ENCODE data around the gene ISY1. TPM values are rescaled to one million over a fixed set of nuclear protein-coding genes. Genes with fewer than 3 reads are reported as not detected.
"Not testable (repeated sequence)": the region's sequence is repeated elsewhere in the genome, so short reads cannot be mapped to it uniquely, and the experiment has no call there.

Gene ISY1
- total RNA-seq, 1 donor from 2014 or later = 16.8 TPM

- no peak for DNase-seq
Measured at GRCh38 chr3:129120254-129121004, 40.4 kb downstream of the ISY1 start.

- DNase-seq = no peak
Measured at GRCh38 chr3:129119365-129120100, 41.3 kb downstream of the ISY1 start.

- DNase-seq = no peak
Measured at GRCh38 chr3:129118745-129119144, 42.1 kb downstream of the ISY1 start.

- DNase-seq = no peak
Measured at GRCh38 chr3:129117134-129117533, 43.7 kb downstream of the ISY1 start.

GRCh38 chr3:129116482-129116946, 44.3 kb downstream of the ISY1 start:
- DNase-seq = no peak

- no peak for DNase-seq
Measured at GRCh38 chr3:129114455-129114854, 46.4 kb downstream of the ISY1 start.

GRCh38 chr3:129112308-129113052, 48.4 kb downstream of the ISY1 start:
- DNase-seq = no peak

- DNase-seq = not testable (repeated sequence)
Measured at GRCh38 chr3:129111076-129111780, 49.6 kb downstream of the ISY1 start.

- no peak for DNase-seq
Measured at GRCh38 chr3:129107793-129108192, 53.1 kb downstream of the ISY1 start.

- DNase-seq = no peak
Measured at GRCh38 chr3:129106866-129107565, 53.8 kb downstream of the ISY1 start.

- DNase-seq = no peak
Measured at GRCh38 chr3:129106320-129106719, 54.5 kb downstream of the ISY1 start.

- no peak for DNase-seq
Measured at GRCh38 chr3:129105862-129106261, 55.0 kb downstream of the ISY1 start.

- no peak for DNase-seq
Measured at GRCh38 chr3:129104498-129105079, 56.3 kb downstream of the ISY1 start.

GRCh38 chr3:129104051-129104450, 56.8 kb downstream of the ISY1 start:
- DNase-seq = no peak

GRCh38 chr3:129103296-129103695, 57.6 kb downstream of the ISY1 start:
- no peak for DNase-seq

GRCh38 chr3:129101370-129102138, 59.3 kb downstream of the ISY1 start:
- no peak for DNase-seq

GRCh38 chr3:129100274-129100673, 60.6 kb downstream of the ISY1 start:
- DNase-seq = no peak

- no peak for DNase-seq
Measured at GRCh38 chr3:129095285-129095684, 65.6 kb downstream of the ISY1 start.

- DNase-seq = not testable (repeated sequence)
Measured at GRCh38 chr3:129088312-129088711, 72.6 kb downstream of the ISY1 start.

- not testable (repeated sequence) for DNase-seq
Measured at GRCh38 chr3:129087904-129088303, 73.0 kb downstream of the ISY1 start.
